ENCODE results near the gene HCFC2. TPM values are rescaled to one million over a fixed set of nuclear protein-coding genes. Genes with fewer than 3 reads are reported as not detected.

Gene HCFC2
- total and polyA plus RNA-seq, 2 of the 8 experiments (the other 6 are each of a cell fraction or from before 2014, with no cell fraction given): 0.62 to 1.8 TPM

- no peak overlapping the region for H4K8ac ChIP-seq (ENCODE audit: extremely low read depth, insufficient read depth, low read length)
- H3K79me1 ChIP-seq (ENCODE audit: low read depth, low read length): no peaks in the 10 kb centered on the region
- peak; percentile 43 to 91 for DNase-seq (ENCODE audit: low read depth in 1 of 2, low spot score in 2 of 2)
- H3K27me3 ChIP-seq (replicated peaks in 1 of 4; ENCODE audit: control insufficient read depth in 3 of 4, extremely low read depth in 1 of 4, insufficient read depth in 3 of 4, low read length in 3 of 4): no peaks in the 10 kb centered on the region
- H2BK5ac ChIP-seq (ENCODE audit: low read depth, low read length): no peak overlapping the region
- CTCF ChIA-PET (ENCODE audit: partially characterized antibody): interaction anchor here (0.7 to 3.9 kb wide), 39 partner anchors 8 to 609 kb away, joined by 3 to 94 read pairs (median 4); no protein-coding TSS in a partner anchor
- H2AFZ ChIP-seq (ENCODE audit: low read length): no peak overlapping the region
- H4K91ac ChIP-seq (replicated peaks; ENCODE audit: insufficient read length, low read length): no peak overlapping the region
- no peak overlapping the region for H3K56ac ChIP-seq (replicated peaks; ENCODE audit: insufficient read length, low read depth, low read length)
- no peaks in the 10 kb centered on the region for H3K79me2 ChIP-seq (ENCODE audit: control insufficient read depth in 1 of 2, insufficient read depth in 2 of 2, low read length in 2 of 2)
- H3K18ac ChIP-seq (ENCODE audit: extremely low read depth, low read length): no peak overlapping the region
- H3K4me3 ChIP-seq (ENCODE audit: extremely low read depth in 1 of 4, insufficient read depth in 2 of 4, low read depth in 3 of 4, low read length in 4 of 4): no peak overlapping the region
- no peak overlapping the region for H2BK12ac ChIP-seq (ENCODE audit: low read depth, low read length)
- H3K23ac ChIP-seq (ENCODE audit: insufficient read length): no peak overlapping the region
- POLR2A ChIA-PET (ENCODE audit: partially characterized antibody): interaction anchor here (0.6 to 1.2 kb wide), 2 partner anchors 54 to 190 kb away, joined by 3 to 5 read pairs; no protein-coding TSS in a partner anchor
- H2BK120ac ChIP-seq (replicated peaks; ENCODE audit: low read depth, low read length): no peak overlapping the region
- H3K4me2 ChIP-seq (ENCODE audit: insufficient read depth in 1 of 2, low read depth in 2 of 2, low read length in 2 of 2): no peak overlapping the region
- WGBS, 2 experiments (ENCODE audit: extremely low coverage in 1 of 2, insufficient coverage in 1 of 2, insufficient read length in 1 of 2, insufficient replicate concordance in 2 of 2, low coverage in 1 of 2, low lambda C conversion rate in 2 of 2, missing lambda C conversion rate in 1 of 2): 58% methylated on average over 6 of the region's 6 CpGs; no CpG with 5 or more reads in 1 of the 2 experiments
- no peaks in the 10 kb centered on the region for H3K36me3 ChIP-seq (ENCODE audit: control insufficient read depth in 2 of 4, insufficient read depth in 4 of 4, low read length in 3 of 4)
- no peaks in the 10 kb centered on the region for H4K20me1 ChIP-seq (replicated peaks in 1 of 2; ENCODE audit: control insufficient read depth in 1 of 2, insufficient read depth in 2 of 2, low read length in 2 of 2)
- H3K27ac ChIP-seq (ENCODE audit: low read depth, low read length): no peak overlapping the region
- peaks cover 0 to 4% (median 0%) of the 10 kb centered on the region in 4 experiments; a peak in 2 of 7 replicates for H3K4me1 ChIP-seq (replicated peaks in 1 of 4; ENCODE audit: control insufficient read depth in 3 of 4, insufficient read depth in 4 of 4, low read length in 3 of 4)
- TF ChIP-seq CTCF (IDR thresholded peaks at IDR 0.05; ENCODE audit: control extremely low read depth in 1 of 3, insufficient read depth in 1 of 3, low read depth in 1 of 3, low read length in 3 of 3) (peak; percentile 69 to 93 (median 74)), RAD21 (IDR thresholded peaks at IDR 0.05 in 1 of 2, conservative IDR thresholded peaks at IDR 0.05 in 1 of 2; ENCODE audit: low read depth in 2 of 2, low read length in 2 of 2) (peak; percentile 81 to 82), SRF (IDR thresholded peaks at IDR 0.05; ENCODE audit: low read depth, low read length) (no peak)
- no peak overlapping the region for H2AK5ac ChIP-seq (ENCODE audit: low read depth, low read length)
- H2BK15ac ChIP-seq (ENCODE audit: low read length): no peak overlapping the region
- no peak overlapping the region for H2BK20ac ChIP-seq (ENCODE audit: low read length)
- no peak overlapping the region for H3K4ac ChIP-seq (replicated peaks; ENCODE audit: insufficient read length, low read depth, low read length)
- no peak overlapping the region for H3K14ac ChIP-seq (ENCODE audit: insufficient read length)
- no peaks in the 10 kb centered on the region for H3K9me3 ChIP-seq (ENCODE audit: insufficient read depth in 2 of 2, low read depth in 1 of 2, low read length in 1 of 2)
- FAIRE-seq: peak; percentile 93
- no peaks in the 10 kb centered on the region for H3K23me2 ChIP-seq (ENCODE audit: low read depth, low read length)
- no peak overlapping the region for H3K9ac ChIP-seq (replicated peaks in 1 of 4; ENCODE audit: extremely low read depth in 1 of 4, low read depth in 3 of 4, low read length in 3 of 4)
- no peak overlapping the region for H4K5ac ChIP-seq (ENCODE audit: insufficient read length, low read depth, low read length)
Observed at GRCh38 chr12:104108755-104109445, 44.6 kb downstream of the HCFC2 start.

Measured in H1 (cell line).